Stimulated activated CD4-positive, alpha-beta T cell treated with anti-CD3 and anti-CD28 coated beads, Interleukin-1b, Interleukin-23, amount 100 ng/mL, for 1 hour (primary cell): Measurements from ENCODE around the gene SKP1.
"Not testable (repeated sequence)": the region's sequence is repeated elsewhere in the genome, so short reads cannot be mapped to it uniquely, and the experiment has no call there.

Experiments used
- DNase-seq, 2 donors: peaks; one replicate each; pipeline ENCODE4 v3.0.0-alpha.2; 2020; ENCODE audit warnings: low read depth in 2 of 2

Gene SKP1

GRCh38 chr5:134177369-134178095, 782 bp upstream of the SKP1 start:
- no peak for DNase-seq

GRCh38 chr5:134175921-134176510, 734 bp downstream of the SKP1 start:
- no peak for DNase-seq

- DNase-seq = no peak
These were observed 1.6 kb downstream of the SKP1 start for GRCh38 chr5:134174841-134175839.

GRCh38 chr5:134171972-134172371, 4.8 kb downstream of the SKP1 start:
- no peak for DNase-seq

- DNase-seq = no peak
These were observed 14.2 kb downstream of the SKP1 start for GRCh38 chr5:134162592-134162991.

- DNase-seq = no peak
These were observed 15.0 kb downstream of the SKP1 start for GRCh38 chr5:134161513-134162395.

GRCh38 chr5:134153657-134154056, 23.1 kb downstream of the SKP1 start:
- DNase-seq = no peak

- DNase-seq = no peak
These were observed 23.5 kb downstream of the SKP1 start for GRCh38 chr5:134153241-134153640.

GRCh38 chr5:134152173-134152832, 24.4 kb downstream of the SKP1 start:
- DNase-seq = not testable (repeated sequence)

- DNase-seq = no peak
These were observed 25.0 kb downstream of the SKP1 start for GRCh38 chr5:134151723-134152122.

GRCh38 chr5:134149571-134150303, 27.0 kb downstream of the SKP1 start:
- DNase-seq = no peak

GRCh38 chr5:134148986-134149539, 27.7 kb downstream of the SKP1 start:
- no peak for DNase-seq

- DNase-seq = no peak
These were observed 28.4 kb downstream of the SKP1 start for GRCh38 chr5:134148316-134148715.

GRCh38 chr5:134146651-134147518, 29.9 kb downstream of the SKP1 start:
- no peak for DNase-seq

GRCh38 chr5:134145779-134146581, 30.8 kb downstream of the SKP1 start:
- peak; percentile 60 to 81 for DNase-seq

- no peak for DNase-seq
These were observed 31.6 kb downstream of the SKP1 start for GRCh38 chr5:134145041-134145757.
